H1 (cell line): ENCODE measurements around the gene CCBE1. TPM values are rescaled to one million over a fixed set of nuclear protein-coding genes. Genes with fewer than 3 reads are reported as not detected.

Experiments used
- CTCF ChIA-PET: fragments of 300-600 bp; sonication (Branson Sonifier 250); formaldehyde crosslinking; loops from one replicate; lab custom pipeline; 2021; ENCODE audit not compliant: partially characterized antibody; lab: Charles Lee
- POLR2A ChIA-PET: fragments of 300-600 bp; sonication (Branson Sonifier 250); formaldehyde crosslinking; loops from one replicate; lab custom pipeline; 2021; ENCODE audit warnings: inconsistent platforms; ENCODE audit not compliant: partially characterized antibody; lab: Charles Lee
- DNase-seq, 2 experiments: peaks; one replicate each; pipeline versions ENCODE4 v3.0.0 to v3.0.0-alpha.2; 2010 to 2022; ENCODE audit warnings: low spot score in 2 of 2, low read depth in 1 of 2, mixed read lengths in 1 of 2
- FAIRE-seq: peaks from 2 replicates; lab custom pipeline; 2011; peaks lifted over from hg19 to GRCh38; lab: Jason Lieb, UNC
- H2AFZ ChIP-seq: 2 replicates; pipeline ENCODE4 v1.8.1; 2012; ENCODE audit warnings: low read length, inconsistent platforms
- H2AK5ac ChIP-seq: 2 replicates; pipeline ENCODE4 v1.6.1; 2013; ENCODE audit warnings: low read depth, low read length
- H2BK120ac ChIP-seq: replicated peaks from 2 replicates; pipeline ENCODE3; 2013; ENCODE audit warnings: low read depth, low read length, inconsistent platforms
- H2BK12ac ChIP-seq: 2 replicates; pipeline ENCODE4 v1.6.1; 2013; ENCODE audit warnings: low read depth, low read length
- H2BK15ac ChIP-seq: 2 replicates; pipeline ENCODE4 v1.6.1; 2013; ENCODE audit warnings: low read length
- H2BK20ac ChIP-seq: 2 replicates; pipeline ENCODE4 v1.6.1; 2013; ENCODE audit warnings: low read length
- H2BK5ac ChIP-seq: 2 replicates; pipeline ENCODE4 v1.6.1; 2013; ENCODE audit warnings: low read depth, low read length
- H3K14ac ChIP-seq: 2 replicates; pipeline ENCODE4 v1.6.1; 2013; ENCODE audit warnings: inconsistent platforms; ENCODE audit not compliant: insufficient read length
- H3K18ac ChIP-seq: 2 replicates; pipeline ENCODE4 v1.6.1; 2013; ENCODE audit warnings: low read length; ENCODE audit errors: extremely low read depth
- H3K23ac ChIP-seq: 2 replicates; pipeline ENCODE4 v1.6.1; 2013; ENCODE audit warnings: inconsistent platforms; ENCODE audit not compliant: insufficient read length
- H3K23me2 ChIP-seq: 2 replicates; pipeline ENCODE4 v1.6.1; 2013; ENCODE audit warnings: low read depth, low read length
- H3K27ac ChIP-seq: 2 replicates; pipeline ENCODE4 v1.6.1; 2011; ENCODE audit warnings: low read depth, low read length, inconsistent platforms
- H3K27me3 ChIP-seq, 4 experiments: replicated peaks in 1 of 4; 1 replicate in 1 of 4; 2 replicates in 3 of 4; pipeline versions ENCODE4 v1.6.1 to v1.8.1; 2011 to 2013; ENCODE audit warnings: low read length in 3 of 4, mild to moderate bottlenecking in 3 of 4, inconsistent platforms in 2 of 4, mixed read lengths in 2 of 4, moderate library complexity in 1 of 4; ENCODE audit not compliant: control insufficient read depth in 3 of 4, insufficient read depth in 3 of 4; ENCODE audit errors: extremely low read depth in 1 of 4
- H3K36me3 ChIP-seq, 4 experiments: 2 replicates each; pipeline versions ENCODE4 v1.6.1 to v1.8.1; 2011 to 2013; ENCODE audit warnings: mild to moderate bottlenecking in 4 of 4, low read length in 3 of 4, moderate library complexity in 2 of 4, control low read depth in 1 of 4, inconsistent platforms in 1 of 4; ENCODE audit not compliant: insufficient read depth in 4 of 4, control insufficient read depth in 2 of 4
- H3K4ac ChIP-seq: replicated peaks from 2 replicates; pipeline ENCODE3; 2013; ENCODE audit warnings: low read length, low read depth, mixed read lengths, inconsistent platforms; ENCODE audit not compliant: insufficient read length
- H3K4me1 ChIP-seq, 4 experiments: replicated peaks in 1 of 4; 1 replicate in 1 of 4; 2 replicates in 3 of 4; pipeline versions ENCODE4 v1.6.1 to v1.8.1; 2011 to 2013; ENCODE audit warnings: low read length in 3 of 4, inconsistent platforms in 2 of 4, mixed read lengths in 1 of 4; ENCODE audit not compliant: insufficient read depth in 4 of 4, control insufficient read depth in 3 of 4
- H3K4me2 ChIP-seq, 2 experiments: 2 replicates each; pipeline versions ENCODE4 v1.6.1 to v1.8.1; 2011 to 2013; ENCODE audit warnings: low read depth in 2 of 2, low read length in 2 of 2, control low read depth in 1 of 2, inconsistent platforms in 1 of 2, mild to moderate bottlenecking in 1 of 2; ENCODE audit not compliant: insufficient read depth in 1 of 2
- H3K4me3 ChIP-seq, 4 experiments: fragments of 200-600, 300-600 bp in 1 of 4; sonication (generic), shearing (Covaris generic), sonication (Bioruptor Twin) in 1 of 4; 2 replicates each; pipeline versions ENCODE4 v1.5.1 to v1.8.1; 2011 to 2016; ENCODE audit warnings: low read length in 4 of 4, low read depth in 3 of 4, control low read depth in 2 of 4, inconsistent platforms in 2 of 4, mild to moderate bottlenecking in 2 of 4, mixed read lengths in 1 of 4, moderate library complexity in 1 of 4; ENCODE audit not compliant: insufficient read depth in 2 of 4; ENCODE audit errors: extremely low read depth in 1 of 4
- H3K56ac ChIP-seq: replicated peaks from 2 replicates; pipeline ENCODE3; 2013; ENCODE audit warnings: low read depth, mild to moderate bottlenecking, mixed read lengths, low read length, inconsistent platforms; ENCODE audit not compliant: insufficient read length
- H3K79me1 ChIP-seq: 2 replicates; pipeline ENCODE4 v1.6.1; 2013; ENCODE audit warnings: low read depth, low read length, control low read depth
- H3K79me2 ChIP-seq, 2 experiments: 2 replicates each; pipeline versions ENCODE4 v1.6.1 to v1.8.1; 2012 to 2013; ENCODE audit warnings: low read length in 2 of 2, mild to moderate bottlenecking in 2 of 2, inconsistent platforms in 1 of 2; ENCODE audit not compliant: insufficient read depth in 2 of 2, control insufficient read depth in 1 of 2
- H3K9ac ChIP-seq, 4 experiments: replicated peaks in 1 of 4; 1 replicate in 1 of 4; 2 replicates in 3 of 4; pipeline versions ENCODE4 v1.6.1 to v1.8.1; 2011 to 2013; ENCODE audit warnings: low read depth in 3 of 4, low read length in 3 of 4, control low read depth in 2 of 4, mild to moderate bottlenecking in 2 of 4, moderate library complexity in 2 of 4, inconsistent platforms in 1 of 4; ENCODE audit errors: extremely low read depth in 1 of 4
- H3K9me3 ChIP-seq, 2 experiments: 2 replicates each; pipeline versions ENCODE4 v1.6.1 to v1.8.1; 2012 to 2013; ENCODE audit warnings: mild to moderate bottlenecking in 2 of 2, moderate library complexity in 2 of 2, control low read depth in 1 of 2, inconsistent platforms in 1 of 2, low read depth in 1 of 2, low read length in 1 of 2, mixed read lengths in 1 of 2; ENCODE audit not compliant: insufficient read depth in 2 of 2
- H4K20me1 ChIP-seq, 2 experiments: replicated peaks in 1 of 2; 2 replicates each; pipeline versions ENCODE3 to v1.8.1; 2011 to 2013; ENCODE audit warnings: inconsistent platforms in 2 of 2, low read length in 2 of 2, mild to moderate bottlenecking in 1 of 2; ENCODE audit not compliant: insufficient read depth in 2 of 2, control insufficient read depth in 1 of 2
- H4K5ac ChIP-seq: 2 replicates; pipeline ENCODE4 v1.6.1; 2013; ENCODE audit warnings: low read length, low read depth, mixed read lengths, inconsistent platforms; ENCODE audit not compliant: insufficient read length
- H4K8ac ChIP-seq: 2 replicates; pipeline ENCODE4 v1.8.0; 2013; ENCODE audit warnings: mild to moderate bottlenecking, moderate library complexity, low read length, inconsistent platforms; ENCODE audit not compliant: insufficient read depth; ENCODE audit errors: extremely low read depth
- H4K91ac ChIP-seq: replicated peaks from 2 replicates; pipeline ENCODE3; 2013; ENCODE audit warnings: low read length, mixed read lengths, inconsistent platforms; ENCODE audit not compliant: insufficient read length
- ASH2L ChIP-seq: fragments of 200-600, 300-600 bp; sonication (generic); IDR thresholded peaks from one replicate; pipeline ENCODE4 v1.7.1; 2017; ENCODE audit warnings: low read length
- CHD2 ChIP-seq: IDR thresholded peaks from 2 replicates; pipeline ENCODE4 v1.6.1; 2012; ENCODE audit warnings: low read length, improper control_type of control experiment
- EZH2 ChIP-seq: fragments of 200-600 bp; sonication (generic); IDR thresholded peaks from 2 replicates; pipeline ENCODE4 v1.7.1; 2012; ENCODE audit warnings: low read depth, mild to moderate bottlenecking, moderate library complexity, low read length, inconsistent platforms; ENCODE audit not compliant: severe bottlenecking
- MAFK ChIP-seq: IDR thresholded peaks from 2 replicates; pipeline ENCODE4 v1.6.1; 2012; ENCODE audit warnings: low read depth, mild to moderate bottlenecking, improper control_type of control experiment, low read length
- POU5F1 ChIP-seq: IDR thresholded peaks from 2 replicates; pipeline ENCODE4 v1.6.1; 2011; ENCODE audit warnings: low read depth, mild to moderate bottlenecking, low read length, moderate library complexity
- TBP ChIP-seq: IDR thresholded peaks from 2 replicates; pipeline ENCODE4 v1.6.1; 2011; ENCODE audit warnings: low read depth, low read length, improper control_type of control experiment
- YY1 ChIP-seq: IDR thresholded peaks from 2 replicates; pipeline ENCODE4 v1.6.1; 2011; ENCODE audit warnings: low read depth, mild to moderate bottlenecking, low read length
- WGBS, 2 experiments: shearing (Covaris generic) in 1 of 2; methylation state at CpG; one replicate each; pipeline versions ENCODE4 v1.1.6 to v1.1.7; 2013 to 2015; ENCODE audit warnings: low lambda C conversion rate in 2 of 2, mixed read lengths in 2 of 2, inconsistent platforms in 1 of 2, low coverage in 1 of 2, missing lambda C conversion rate in 1 of 2; ENCODE audit not compliant: insufficient replicate concordance in 2 of 2, insufficient coverage in 1 of 2, insufficient read length in 1 of 2; ENCODE audit errors: extremely low coverage in 1 of 2, missing lambda C conversion rate in 1 of 2; 5-methylcytosine and 5-hydroxymethylcytosine counted together
- polyA plus RNA-seq, 7 experiments: library from polyadenylated mRNA; depleted of rRNA in 3 of 7; stranded (reverse) in 5 of 7; unstranded in 2 of 7; fragments of >200 nt in 5 of 7; fragments of 200-250 nt in 2 of 7; gene quantifications; 1 replicate in 5 of 7; 2 replicates in 1 of 7; 4 replicates in 1 of 7; pipeline versions ENCODE4 v1.2.1 to v1.2.3, GENCODE V29; 2011 to 2013; ENCODE audit warnings: missing spikeins in 2 of 7, mixed read lengths in 2 of 7
- total RNA-seq: library from RNA; stranded (reverse); fragmentation: NEBNext Ultra II Directional; extraction: Animal tissue kit (Norgen Biotek cat#: 25700); gene quantifications from 2 replicates; pipeline ENCODE4 v1.2.1, GENCODE V29; 2021

The CCBE1 gene
- total and polyA plus RNA-seq, 2 of the 8 experiments (the other 6 are each of a cell fraction or from before 2014, with no cell fraction given): 2.1 to 2.6 TPM

GRCh38 chr18:59562751-59563150 is 134.5 kb downstream of the CCBE1 start:
- H2AK5ac ChIP-seq: no peak overlapping the region
- no peak for FAIRE-seq
- H3K36me3 ChIP-seq: no peaks in the 10 kb centered on the region
- H4K91ac ChIP-seq: no peak overlapping the region
- H3K23ac ChIP-seq: no peak overlapping the region
- H3K79me1 ChIP-seq: no peaks in the 10 kb centered on the region
- no peaks in the 10 kb centered on the region for H4K20me1 ChIP-seq
- H3K23me2 ChIP-seq: peaks cover 2% of the 10 kb centered on the region; the same call in 1 of the 2 replicates
- no peak overlapping the region for H2BK5ac ChIP-seq
- no peaks in the 10 kb centered on the region for H3K79me2 ChIP-seq
- CTCF ChIA-PET: no interaction called here
- no peak overlapping the region for H2BK20ac ChIP-seq
- no peak overlapping the region for H3K18ac ChIP-seq
- no peak overlapping the region for H2BK120ac ChIP-seq
- TF ChIP-seq YY1: no peak
- no peak for TF ChIP-seq EZH2
- TF ChIP-seq TBP: no peak
- TF ChIP-seq POU5F1: no peak
- no peak for TF ChIP-seq MAFK
- TF ChIP-seq ASH2L: no peak
- TF ChIP-seq CHD2: no peak
- no peak overlapping the region for H3K4me2 ChIP-seq
- H3K56ac ChIP-seq: no peak overlapping the region
- no peak overlapping the region for H2BK12ac ChIP-seq
- no peak overlapping the region for H3K4me3 ChIP-seq
- 76% methylated on average over 6 of the region's 6 CpGs; no CpG with 5 or more reads in 1 of the 2 experiments for WGBS, 2 experiments
- DNase-seq: no peak
- POLR2A ChIA-PET: no interaction called here
- no peak overlapping the region for H3K14ac ChIP-seq
- no peak overlapping the region for H2BK15ac ChIP-seq
- H3K4ac ChIP-seq: no peak overlapping the region
- no peak overlapping the region for H3K9ac ChIP-seq
- no peak overlapping the region; the same call in 1 of the 2 replicates for H4K8ac ChIP-seq
- H3K27me3 ChIP-seq: no peaks in the 10 kb centered on the region
- peaks cover 0 to under 1% of the 10 kb centered on the region in 2 experiments; a peak in 1 of 4 replicates for H3K9me3 ChIP-seq
- no peak overlapping the region for H3K27ac ChIP-seq
- no peak overlapping the region for H2AFZ ChIP-seq
- H3K4me1 ChIP-seq: peaks cover 2 to 3% (median 3%) of the 10 kb centered on the region in 4 experiments; a peak in 3 of 7 replicates
- H4K5ac ChIP-seq: no peak overlapping the region
